CD4-positive, alpha-beta T cell (primary cell): Measurements from ENCODE around the gene CCDC136. TPM values are rescaled to one million over a fixed set of nuclear protein-coding genes. Genes with fewer than 3 reads are reported as not detected.

Experiments used
- ATAC-seq: fragments of 200-7000 bp; cut with Tn5 transposase; one replicate; pipeline ENCODE4 v1.10.0; 2022; ENCODE audit warnings: mild to moderate bottlenecking; ENCODE audit not compliant: poor library complexity
- CTCF ChIA-PET: fragments of 350-600 bp; sonication (Branson Sonifier 250); formaldehyde crosslinking; loops from one replicate; lab custom pipeline; 2021; ENCODE audit warnings: antibody characterized with exemption, inconsistent platforms; lab: Charles Lee
- POLR2A ChIA-PET: fragments of 350-600 bp; sonication (Branson Sonifier 250); formaldehyde crosslinking; loops from one replicate; lab custom pipeline; 2021; ENCODE audit warnings: antibody characterized with exemption, inconsistent platforms; lab: Charles Lee
- DNase-seq, 14 experiments: peaks; one replicate each; pipeline ENCODE4 v3.0.0-alpha.2; 2013 to 2020; ENCODE audit warnings: mixed read lengths in 2 of 14
- H3K27ac ChIP-seq, 2 donors: one replicate each; pipeline versions ENCODE4 v1.5.1 to v1.7.0; 2013; ENCODE audit warnings: low read length in 2 of 2, low read depth in 1 of 2, mild to moderate bottlenecking in 1 of 2
- H3K27me3 ChIP-seq, 2 experiments: 1 replicate in 1 of 2; 2 replicates in 1 of 2; pipeline versions ENCODE4 v1.6.1 to v1.7.0; 2013; ENCODE audit warnings: low read length in 2 of 2, control low read depth in 1 of 2, mild to moderate bottlenecking in 1 of 2, moderate library complexity in 1 of 2; ENCODE audit not compliant: insufficient read depth in 2 of 2, control insufficient read depth in 1 of 2
- H3K36me3 ChIP-seq: one replicate; pipeline ENCODE4 v1.6.1; 2013; ENCODE audit warnings: low read length, control low read depth; ENCODE audit not compliant: insufficient read depth
- H3K4me1 ChIP-seq: one replicate; pipeline ENCODE4 v1.6.1; 2013; ENCODE audit warnings: low read length, control low read depth; ENCODE audit not compliant: insufficient read depth
- H3K4me3 ChIP-seq: one replicate; pipeline ENCODE4 v1.5.1; 2013; ENCODE audit warnings: mild to moderate bottlenecking, low read length, moderate library complexity
- H3K9me3 ChIP-seq, 2 experiments: 1 replicate in 1 of 2; 2 replicates in 1 of 2; pipeline versions ENCODE4 v1.6.1 to v1.7.0; 2013; ENCODE audit warnings: low read length in 2 of 2, mild to moderate bottlenecking in 2 of 2, control low read depth in 1 of 2, moderate library complexity in 1 of 2; ENCODE audit not compliant: control insufficient read depth in 1 of 2, insufficient read depth in 1 of 2
- H3K27ac Mint-ChIP-seq: one replicate; pipeline ENCODE4 v1.8.0; 2020; ENCODE audit warnings: mixed read lengths
- H3K27me3 Mint-ChIP-seq: one replicate; pipeline ENCODE4 v1.8.0; 2021; ENCODE audit warnings: mixed read lengths
- H3K36me3 Mint-ChIP-seq: one replicate; pipeline ENCODE4 v1.8.0; 2021; ENCODE audit warnings: low read depth, mixed read lengths
- H3K4me1 Mint-ChIP-seq: one replicate; pipeline ENCODE4 v1.8.0; 2021; ENCODE audit warnings: low read depth, mixed read lengths
- H3K4me3 Mint-ChIP-seq: one replicate; pipeline ENCODE4 v1.8.0; 2020; ENCODE audit warnings: mild to moderate bottlenecking, mixed read lengths
- H3K9me3 Mint-ChIP-seq: one replicate; pipeline ENCODE4 v1.8.0; 2020; ENCODE audit warnings: mixed read lengths
- intact Hi-C, 2 experiments: fragments of 100-400 bp; cut with DNase I in 1 of 2; cut with micrococcal nuclease in 1 of 2; formaldehyde crosslinking; loops; one replicate each; pipeline versions ENCODE4 v1.15.1 to v1.9.0; 2023 to 2025; cut with DNase I, micrococcal nuclease
- total RNA-seq, 174 experiments: library from RNA in 2 of 174; stranded (reverse) in 2 of 174; gene quantifications; one replicate each; pipeline ENCODE4 v1.2.3 and lab custom pipeline; 2021 to 2026
- TF ChIP-seq, protein P1 (sequence below): fragments of 200-600 bp; IDR thresholded peaks from one replicate; pipeline ENCODE4 v1.8.0; 2022; ENCODE audit warnings: antibody characterized with exemption, mild to moderate bottlenecking

CCDC136 gene
- total RNA-seq, 2 experiments from 2014 or later: 4.5 to 4.9 TPM

DNA sequence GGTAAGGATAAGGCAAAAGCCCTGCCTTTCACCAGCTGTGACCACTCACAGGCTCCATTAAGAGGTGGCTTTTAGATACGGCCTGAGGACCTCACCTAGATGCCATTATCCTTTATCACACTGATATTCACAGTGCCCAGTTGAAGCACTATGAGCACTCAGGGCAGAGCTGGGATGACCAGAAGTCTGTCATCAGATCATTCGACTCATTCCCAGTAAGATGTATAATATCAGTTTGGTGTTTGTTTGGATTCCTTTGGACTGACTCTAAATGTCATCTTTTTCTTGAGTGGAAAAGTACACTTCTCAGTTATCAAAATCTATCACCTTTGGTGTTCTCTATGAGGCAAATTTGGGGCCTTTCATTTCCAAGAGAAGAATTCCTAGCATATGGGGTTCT lies 18.7 kb downstream of the CCDC136 start:
- no peaks in the 10 kb centered on the region for H3K27me3 ChIP-seq
- H3K9me3 ChIP-seq: no peaks in the 10 kb centered on the region
- no peak overlapping the region for H3K4me3 ChIP-seq
- H3K27me3 Mint-ChIP-seq: no peaks in the 10 kb centered on the region
- DNase-seq (no peak), ATAC-seq (no peak)
- ChIA-PET POLR2A (no interaction called here), CTCF (no interaction called here)
- no peaks in the 10 kb centered on the region for H3K4me1 Mint-ChIP-seq
- H3K36me3 ChIP-seq: peaks cover 12% of the 10 kb centered on the region
- H3K9me3 Mint-ChIP-seq: no peaks in the 10 kb centered on the region
- no peak overlapping the region for H3K4me3 Mint-ChIP-seq
- TF ChIP-seq, protein P1, sequence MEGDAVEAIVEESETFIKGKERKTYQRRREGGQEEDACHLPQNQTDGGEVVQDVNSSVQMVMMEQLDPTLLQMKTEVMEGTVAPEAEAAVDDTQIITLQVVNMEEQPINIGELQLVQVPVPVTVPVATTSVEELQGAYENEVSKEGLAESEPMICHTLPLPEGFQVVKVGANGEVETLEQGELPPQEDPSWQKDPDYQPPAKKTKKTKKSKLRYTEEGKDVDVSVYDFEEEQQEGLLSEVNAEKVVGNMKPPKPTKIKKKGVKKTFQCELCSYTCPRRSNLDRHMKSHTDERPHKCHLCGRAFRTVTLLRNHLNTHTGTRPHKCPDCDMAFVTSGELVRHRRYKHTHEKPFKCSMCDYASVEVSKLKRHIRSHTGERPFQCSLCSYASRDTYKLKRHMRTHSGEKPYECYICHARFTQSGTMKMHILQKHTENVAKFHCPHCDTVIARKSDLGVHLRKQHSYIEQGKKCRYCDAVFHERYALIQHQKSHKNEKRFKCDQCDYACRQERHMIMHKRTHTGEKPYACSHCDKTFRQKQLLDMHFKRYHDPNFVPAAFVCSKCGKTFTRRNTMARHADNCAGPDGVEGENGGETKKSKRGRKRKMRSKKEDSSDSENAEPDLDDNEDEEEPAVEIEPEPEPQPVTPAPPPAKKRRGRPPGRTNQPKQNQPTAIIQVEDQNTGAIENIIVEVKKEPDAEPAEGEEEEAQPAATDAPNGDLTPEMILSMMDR: no peak
- peaks cover 6% of the 10 kb centered on the region for H3K36me3 Mint-ChIP-seq
- no peak overlapping the region for H3K27ac Mint-ChIP-seq
- intact Hi-C loops: no loop called here
- no peaks in the 10 kb centered on the region for H3K4me1 ChIP-seq
- no peak overlapping the region for H3K27ac ChIP-seq

DNA sequence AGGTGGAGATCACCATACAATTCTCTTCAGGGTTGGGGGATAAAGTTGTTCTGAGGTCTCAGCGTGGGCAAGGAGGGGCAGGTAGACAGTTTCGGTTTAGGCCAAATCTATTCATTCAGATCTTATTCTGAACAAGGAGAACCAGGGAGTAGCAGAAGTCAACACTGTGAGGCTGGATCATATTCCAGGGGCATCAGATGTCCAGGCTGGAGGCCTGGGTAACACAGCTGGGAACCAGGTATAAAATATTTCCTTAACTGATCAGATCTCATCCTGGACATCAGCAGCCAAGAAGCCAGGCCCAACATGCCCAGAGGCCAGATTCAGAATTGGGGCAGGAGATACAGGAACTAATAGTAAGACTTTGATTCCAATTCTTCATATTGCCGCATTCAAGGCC lies 19.2 kb downstream of the CCDC136 start:
- Histone ChIP-seq H3K36me3 (peaks cover 9% of the 10 kb centered on the region), H3K9me3 (no peaks in the 10 kb centered on the region), H3K27ac (no peak overlapping the region), H3K4me3 (no peak overlapping the region), H3K4me1 (no peaks in the 10 kb centered on the region), H3K27me3 (no peaks in the 10 kb centered on the region)
- H3K36me3 Mint-ChIP-seq: peaks cover 4% of the 10 kb centered on the region
- H3K27me3 Mint-ChIP-seq: no peaks in the 10 kb centered on the region
- TF ChIP-seq, protein P1: no peak
- H3K4me3 Mint-ChIP-seq: no peak overlapping the region
- H3K27ac Mint-ChIP-seq: no peak overlapping the region
- intact Hi-C loops: no loop called here
- no peaks in the 10 kb centered on the region for H3K4me1 Mint-ChIP-seq
- ATAC-seq: no peak
- ChIA-PET POLR2A (no interaction called here), CTCF (no interaction called here)
- H3K9me3 Mint-ChIP-seq: no peaks in the 10 kb centered on the region
- no peak for DNase-seq

DNA sequence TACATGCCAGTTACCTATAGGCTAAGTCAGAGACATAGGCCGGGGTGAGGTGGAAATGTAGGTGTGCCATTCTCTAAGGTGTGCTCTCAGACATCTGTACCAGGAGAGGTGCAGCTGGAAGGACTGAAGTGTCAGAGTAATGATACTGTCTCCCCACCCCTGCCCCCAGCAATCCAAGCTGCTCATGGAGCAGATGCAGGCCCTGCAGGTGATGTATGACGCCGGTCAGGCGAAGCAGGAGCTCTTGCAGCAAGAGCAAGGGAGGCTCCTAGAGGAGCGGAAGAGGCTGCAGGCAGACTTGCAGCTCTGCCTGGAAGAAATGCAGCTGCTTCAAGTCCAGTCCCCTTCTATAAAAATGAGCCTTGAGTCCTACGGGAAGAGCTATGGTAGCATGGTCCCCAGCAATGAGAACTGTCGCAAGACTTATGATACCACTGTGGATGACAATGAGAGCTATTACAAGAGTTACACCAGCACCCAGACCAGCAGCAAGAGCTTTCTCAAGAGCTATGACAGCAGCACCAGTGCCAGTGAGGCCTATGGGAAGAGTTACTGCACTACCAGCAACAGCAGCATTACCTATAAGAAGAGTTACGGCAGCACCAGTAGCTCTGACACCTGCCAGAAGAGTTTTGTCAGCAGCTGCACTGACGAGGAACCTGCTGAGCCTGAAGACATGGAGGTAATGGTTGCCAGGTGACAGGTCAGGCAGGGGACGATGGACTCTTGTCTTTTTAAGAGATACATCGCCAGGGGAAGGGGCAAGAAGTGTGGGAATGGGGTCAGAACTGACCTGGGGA lies 20.1 kb downstream of the CCDC136 start:
- no peak overlapping the region for H3K4me3 Mint-ChIP-seq
- peaks cover under 1% of the 10 kb centered on the region for H3K36me3 Mint-ChIP-seq
- no peak overlapping the region for H3K27ac Mint-ChIP-seq
- H3K27me3 Mint-ChIP-seq: no peaks in the 10 kb centered on the region
- no peak overlapping the region for H3K27ac ChIP-seq
- ChIA-PET POLR2A (no interaction called here), CTCF (no interaction called here)
- TF ChIP-seq, protein P1: no peak
- ATAC-seq (no peak), DNase-seq (no peak)
- no peak overlapping the region for H3K4me3 ChIP-seq
- H3K36me3 ChIP-seq: peaks cover 5% of the 10 kb centered on the region
- H3K4me1 Mint-ChIP-seq: no peaks in the 10 kb centered on the region
- intact Hi-C loops: no loop called here
- H3K9me3 Mint-ChIP-seq: no peaks in the 10 kb centered on the region
- H3K27me3 ChIP-seq: no peaks in the 10 kb centered on the region
- no peaks in the 10 kb centered on the region for H3K4me1 ChIP-seq
- H3K9me3 ChIP-seq: no peaks in the 10 kb centered on the region
